HG02970 (cell line): ENCODE data around the gene CASR.
"Not testable (repeated sequence)": the region's sequence is repeated elsewhere in the genome, so short reads cannot be mapped to it uniquely, and the experiment has no call there.

Experiments
- ATAC-seq: cut with Tn5 transposase; IDR thresholded peaks from one replicate; pipeline ENCODE4 v1.9.1; 2021; ENCODE audit warnings: mild to moderate bottlenecking, moderate library complexity, moderate number of reproducible peaks; ENCODE audit not compliant: unreplicated experiment, low FRiP score

The CASR gene, protein sequence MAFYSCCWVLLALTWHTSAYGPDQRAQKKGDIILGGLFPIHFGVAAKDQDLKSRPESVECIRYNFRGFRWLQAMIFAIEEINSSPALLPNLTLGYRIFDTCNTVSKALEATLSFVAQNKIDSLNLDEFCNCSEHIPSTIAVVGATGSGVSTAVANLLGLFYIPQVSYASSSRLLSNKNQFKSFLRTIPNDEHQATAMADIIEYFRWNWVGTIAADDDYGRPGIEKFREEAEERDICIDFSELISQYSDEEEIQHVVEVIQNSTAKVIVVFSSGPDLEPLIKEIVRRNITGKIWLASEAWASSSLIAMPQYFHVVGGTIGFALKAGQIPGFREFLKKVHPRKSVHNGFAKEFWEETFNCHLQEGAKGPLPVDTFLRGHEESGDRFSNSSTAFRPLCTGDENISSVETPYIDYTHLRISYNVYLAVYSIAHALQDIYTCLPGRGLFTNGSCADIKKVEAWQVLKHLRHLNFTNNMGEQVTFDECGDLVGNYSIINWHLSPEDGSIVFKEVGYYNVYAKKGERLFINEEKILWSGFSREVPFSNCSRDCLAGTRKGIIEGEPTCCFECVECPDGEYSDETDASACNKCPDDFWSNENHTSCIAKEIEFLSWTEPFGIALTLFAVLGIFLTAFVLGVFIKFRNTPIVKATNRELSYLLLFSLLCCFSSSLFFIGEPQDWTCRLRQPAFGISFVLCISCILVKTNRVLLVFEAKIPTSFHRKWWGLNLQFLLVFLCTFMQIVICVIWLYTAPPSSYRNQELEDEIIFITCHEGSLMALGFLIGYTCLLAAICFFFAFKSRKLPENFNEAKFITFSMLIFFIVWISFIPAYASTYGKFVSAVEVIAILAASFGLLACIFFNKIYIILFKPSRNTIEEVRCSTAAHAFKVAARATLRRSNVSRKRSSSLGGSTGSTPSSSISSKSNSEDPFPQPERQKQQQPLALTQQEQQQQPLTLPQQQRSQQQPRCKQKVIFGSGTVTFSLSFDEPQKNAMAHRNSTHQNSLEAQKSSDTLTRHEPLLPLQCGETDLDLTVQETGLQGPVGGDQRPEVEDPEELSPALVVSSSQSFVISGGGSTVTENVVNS

DNA sequence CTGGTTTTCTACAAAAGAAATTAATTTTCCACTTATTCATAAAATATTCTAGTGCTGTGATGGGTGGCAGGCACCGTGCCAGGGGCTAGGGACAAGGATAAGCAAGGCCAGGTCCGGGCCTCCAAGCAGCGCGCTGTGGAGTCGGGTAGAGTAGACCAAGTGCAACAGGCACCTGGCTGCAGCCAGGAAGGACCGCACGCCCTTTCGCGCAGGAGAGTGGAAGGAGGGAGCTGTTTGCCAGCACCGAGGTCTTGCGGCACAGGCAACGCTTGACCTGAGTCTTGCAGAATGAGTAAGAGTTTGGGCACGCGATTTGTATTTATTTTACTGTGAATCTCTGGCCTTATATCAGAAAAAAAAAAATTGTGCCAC is at the start of gene CASR:
TSS of gene CASR (plus strand) at position 148 of the 372 bp plus-strand sequence. CDS start 70,522 bp downstream, outside the sequence.
- ATAC-seq: no peak

DNA sequence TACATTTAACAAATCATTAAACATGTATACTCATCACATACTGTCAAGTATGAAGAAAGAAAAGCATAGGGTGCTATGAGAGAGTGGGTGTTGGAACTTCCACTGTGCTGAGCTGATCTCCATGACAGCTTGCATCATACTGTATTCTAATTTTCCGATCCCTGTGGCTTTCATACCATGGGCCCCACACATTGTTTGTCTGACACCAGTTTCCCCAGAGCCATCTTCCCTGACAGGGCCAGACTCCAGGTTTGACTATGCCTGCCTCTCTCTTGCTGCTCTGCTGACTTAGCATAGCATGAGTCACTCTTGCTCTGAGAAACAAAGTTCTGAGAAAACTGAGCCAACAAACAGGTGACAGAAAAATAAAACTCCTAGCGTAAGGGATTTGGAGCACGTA is 37.0 kb upstream of the CASR start:
- no peak for ATAC-seq

DNA sequence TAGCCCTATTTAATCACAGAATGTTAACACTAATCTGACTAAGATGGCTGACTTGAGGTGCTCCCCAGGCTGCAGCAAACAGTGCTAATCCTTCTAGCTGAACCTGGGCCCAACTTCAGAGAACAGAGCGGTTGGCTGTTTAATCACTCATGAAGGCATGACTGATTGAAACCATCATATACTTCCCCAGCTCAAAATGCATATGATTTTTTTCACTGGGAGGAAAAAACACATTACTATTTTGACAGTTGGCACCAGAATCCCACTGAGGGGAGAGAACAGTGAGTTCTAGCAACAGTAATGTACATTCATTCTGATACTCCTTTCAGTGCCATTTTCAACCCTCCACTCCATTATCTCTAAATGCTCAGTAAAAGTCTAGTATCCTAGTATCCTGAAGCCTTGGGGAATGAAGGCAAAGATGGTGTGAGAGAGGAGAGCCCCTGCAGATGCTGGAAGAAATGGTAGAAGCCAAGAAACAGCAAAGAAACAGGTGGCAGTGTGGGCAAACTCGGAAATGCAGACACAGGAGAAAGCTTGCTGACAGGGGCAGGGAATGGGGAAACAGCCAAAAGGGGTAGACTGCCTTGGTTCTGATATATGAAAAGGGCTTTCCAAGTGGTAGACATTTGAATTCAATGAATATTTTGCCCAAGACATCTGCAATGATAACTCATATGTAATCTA is 34.4 kb upstream of the CASR start:
- no peak for ATAC-seq

DNA sequence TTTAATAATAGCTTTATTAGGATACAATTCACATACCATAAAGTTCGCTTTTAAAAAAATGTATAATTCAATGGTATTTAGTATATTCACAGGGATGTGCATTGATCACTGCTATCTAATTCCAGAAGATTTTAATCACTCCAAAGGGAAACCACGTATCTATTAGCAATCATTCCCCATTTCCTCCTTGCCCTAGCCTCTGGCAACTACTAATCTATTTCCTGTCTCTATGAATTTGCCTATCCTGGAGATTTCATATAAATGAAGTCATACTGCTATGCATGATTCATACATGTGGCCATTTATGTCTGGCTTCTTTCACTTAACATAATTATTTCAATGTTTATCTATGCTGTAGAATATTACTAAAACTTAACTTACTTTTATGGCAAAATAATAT is 32.0 kb upstream of the CASR start:
- no peak for ATAC-seq

DNA sequence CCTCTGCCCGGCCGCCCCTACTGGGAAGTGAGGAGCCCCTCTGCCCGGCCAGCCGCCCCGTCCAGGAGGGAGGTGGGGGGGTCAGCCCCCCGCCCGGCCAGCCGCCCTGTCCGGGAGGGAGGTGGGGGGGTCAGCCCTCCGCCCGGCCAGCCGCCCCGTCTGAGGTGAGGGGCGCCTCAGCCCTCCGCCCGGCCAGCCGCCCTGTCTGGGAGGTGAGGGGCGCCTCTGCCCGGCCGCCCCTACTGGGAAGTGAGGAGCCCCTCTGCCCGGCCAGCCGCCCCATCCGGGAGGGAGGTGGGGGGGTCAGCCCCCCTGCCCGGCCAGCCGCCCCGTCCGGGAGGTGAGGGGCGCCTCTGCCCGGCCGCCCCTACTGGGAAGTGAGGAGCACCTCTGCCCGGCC is 18.5 kb upstream of the CASR start:
- not testable (repeated sequence) for ATAC-seq

DNA sequence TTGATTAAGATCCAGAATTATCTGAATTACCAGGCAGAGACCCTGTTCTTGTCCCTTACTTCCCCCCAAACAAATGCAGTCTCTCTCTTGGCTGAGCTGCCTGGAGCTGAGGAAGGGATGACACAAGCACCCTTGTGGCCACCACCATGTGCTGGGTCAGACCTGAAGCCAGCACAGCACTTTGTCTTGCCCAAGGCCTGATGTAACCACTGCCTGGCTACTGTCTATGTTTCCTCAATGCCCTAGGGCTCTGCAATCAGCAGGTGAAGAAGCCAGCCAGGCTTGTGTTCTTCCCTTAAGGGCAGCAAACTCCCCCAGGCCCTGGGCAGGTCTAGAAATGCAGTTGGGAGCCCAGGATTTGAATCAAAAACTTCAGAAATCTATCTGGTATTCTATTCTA is 15.8 kb upstream of the CASR start:
- no peak for ATAC-seq

DNA sequence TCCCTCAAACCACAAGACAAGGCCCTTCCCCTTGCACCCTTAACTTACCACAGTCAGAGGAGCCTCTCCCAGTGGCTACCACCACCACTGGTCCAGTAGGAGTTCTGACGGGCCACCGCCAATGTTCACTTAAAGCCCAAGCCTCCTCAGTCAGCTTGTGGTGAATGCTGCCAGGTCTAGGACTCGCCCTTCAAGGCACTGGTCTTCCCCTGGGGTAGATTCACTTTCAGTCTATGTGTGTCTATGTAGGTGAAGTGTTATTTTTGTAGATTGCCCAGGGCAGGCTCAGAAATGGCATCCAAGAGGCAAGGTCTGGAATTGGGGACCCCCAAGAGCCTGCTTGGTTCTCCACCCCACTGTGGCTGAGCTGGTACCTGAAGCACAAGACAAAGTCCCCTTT is 15.4 kb upstream of the CASR start:
- ATAC-seq: no peak

DNA sequence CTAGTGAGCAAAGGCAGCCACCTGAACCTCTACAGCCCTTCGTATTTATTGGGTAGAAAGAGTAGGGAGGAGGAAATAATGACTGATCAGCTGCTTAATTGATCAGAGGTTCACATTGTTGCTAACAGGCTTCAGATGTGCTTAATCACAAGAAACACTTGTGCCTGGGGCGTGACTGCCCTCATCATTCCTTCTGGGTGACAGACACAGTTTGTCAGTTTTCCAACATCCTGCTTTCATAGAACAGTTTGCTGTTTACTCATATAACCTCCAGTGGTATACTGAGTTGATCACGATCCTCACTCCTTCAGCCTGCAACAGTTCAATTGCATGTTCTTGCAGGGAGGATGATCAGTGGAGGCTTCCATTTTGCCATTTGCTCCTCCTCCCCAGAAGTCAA is 13.6 kb upstream of the CASR start:
- ATAC-seq: no peak

DNA sequence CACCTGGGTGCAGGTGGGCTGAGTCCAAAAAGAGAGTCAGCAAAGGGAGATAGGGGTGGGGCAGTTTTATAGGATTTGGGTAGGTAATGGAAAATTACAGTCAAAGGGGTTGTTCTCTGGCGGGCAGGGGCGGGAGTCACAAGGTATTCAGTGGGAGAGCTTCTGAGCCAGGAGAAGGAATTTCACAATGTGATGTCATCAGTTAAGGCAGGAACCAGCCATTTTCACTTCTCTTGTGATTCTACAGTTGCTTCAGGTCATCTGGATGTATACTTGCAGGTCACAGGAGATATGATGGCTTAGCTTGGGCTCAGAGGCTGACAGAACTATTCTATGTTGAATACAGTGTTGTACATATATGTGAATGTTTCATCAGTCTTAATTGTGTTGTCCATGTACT is 12.1 kb upstream of the CASR start:
- ATAC-seq: not testable (repeated sequence)

DNA sequence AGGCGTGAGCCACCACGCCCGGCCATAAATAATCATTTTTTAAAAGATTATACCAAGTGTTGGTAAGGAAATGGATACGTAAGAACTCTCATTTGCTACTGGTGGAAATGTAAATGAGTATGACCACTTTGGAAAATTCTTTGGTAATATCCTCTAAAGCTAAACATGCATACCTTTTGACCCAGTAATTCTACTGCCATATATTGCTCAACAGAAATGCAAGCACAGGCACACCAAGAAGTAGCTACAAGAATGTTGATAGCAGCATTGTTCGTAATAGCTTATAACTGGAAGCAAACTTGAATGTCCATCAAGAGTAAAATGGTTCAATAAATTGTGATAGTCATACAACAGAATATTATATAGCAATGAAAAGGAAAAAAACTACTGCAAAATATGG is 4.8 kb upstream of the CASR start:
- no peak for ATAC-seq

DNA sequence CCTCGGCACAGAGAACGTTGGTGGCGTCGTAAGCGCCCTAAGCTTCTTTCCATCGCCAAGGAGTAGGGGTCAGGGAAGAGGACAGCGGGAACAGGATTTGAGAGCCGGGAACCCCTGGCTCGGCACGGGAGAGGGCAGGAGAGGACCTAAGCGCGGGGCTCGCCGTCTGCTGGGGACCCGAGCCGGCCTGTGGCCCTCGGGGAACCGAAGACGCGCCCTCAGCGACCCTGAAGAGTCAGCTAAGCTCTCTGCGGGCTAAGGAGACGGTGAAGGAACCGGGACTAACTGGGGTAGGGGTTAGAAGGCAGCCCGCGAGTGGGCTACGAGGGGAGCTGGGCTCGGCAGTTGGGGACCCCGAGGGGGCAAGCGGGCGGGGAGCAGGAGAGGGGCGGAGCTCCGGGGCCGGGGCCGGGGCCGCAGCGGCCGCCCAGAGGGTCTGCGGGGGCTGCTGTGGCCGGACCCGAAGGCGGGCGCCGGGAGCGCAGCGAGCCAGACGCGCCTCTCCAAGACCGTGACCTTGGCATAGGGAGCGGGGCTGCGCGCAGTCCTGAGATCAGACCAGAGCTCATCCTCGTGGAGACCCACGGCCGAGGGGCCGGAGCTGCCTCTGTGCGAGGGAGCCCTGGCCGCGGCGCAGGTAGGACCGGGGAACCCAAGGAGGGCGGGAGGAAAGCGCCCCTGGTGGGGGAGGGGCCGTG is 574 bp downstream of the CASR start:
- no peak for ATAC-seq

DNA sequence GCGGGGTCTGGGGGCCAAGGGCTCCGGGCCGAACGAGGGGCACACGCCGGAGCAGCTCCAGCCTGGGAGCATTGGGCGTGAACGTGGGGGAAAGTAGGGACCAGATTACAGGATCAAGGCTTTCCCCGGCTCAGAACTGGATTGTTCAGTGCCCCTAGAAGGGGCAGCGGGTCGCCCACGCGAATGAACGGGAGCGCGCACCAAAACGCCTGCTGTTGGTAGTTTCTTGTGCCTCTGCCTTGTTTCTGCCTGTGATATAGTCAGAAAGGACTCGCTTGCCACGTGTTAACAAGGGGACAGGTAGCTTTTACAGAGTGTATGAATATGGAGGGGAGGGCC is 1.1 kb downstream of the CASR start:
- no peak for ATAC-seq

DNA sequence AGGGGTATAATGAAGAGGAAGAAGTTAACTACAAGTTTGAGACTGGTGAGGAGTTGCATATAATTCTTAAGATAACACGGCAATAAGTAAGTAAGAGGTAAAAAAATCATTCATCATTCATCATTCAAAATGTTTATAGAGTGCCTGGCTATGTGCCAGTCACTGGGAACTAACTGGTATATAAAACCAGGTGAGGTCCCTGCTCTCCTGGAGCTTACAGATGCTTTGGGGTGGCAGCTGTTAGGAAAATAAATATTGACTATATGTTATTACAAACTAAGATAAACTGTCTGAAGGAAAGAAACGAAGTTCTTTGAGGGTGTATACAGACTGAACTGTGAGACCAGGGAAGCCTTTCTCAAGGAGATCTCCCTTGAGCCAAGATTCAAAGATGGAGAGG is 2.9 kb downstream of the CASR start:
- ATAC-seq: no peak

DNA sequence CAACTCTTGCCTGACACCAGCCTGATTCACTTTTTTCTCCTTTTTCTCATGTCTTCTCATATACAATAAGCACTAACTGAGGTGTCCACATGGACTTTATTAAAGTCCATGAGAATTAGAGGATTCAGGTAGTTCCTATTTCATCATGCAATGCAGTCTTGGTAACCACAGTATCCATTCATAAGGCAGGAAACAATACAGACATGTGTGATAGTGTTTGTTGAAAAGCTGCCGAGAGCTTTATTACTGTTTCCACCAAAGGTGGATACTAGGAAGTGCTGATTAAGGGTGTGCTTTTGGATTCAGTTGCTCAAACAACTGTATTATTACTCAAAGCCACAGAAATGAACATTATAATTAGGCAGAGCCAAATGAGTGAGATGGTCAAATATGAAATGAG is 5.3 kb downstream of the CASR start:
- no peak for ATAC-seq

DNA sequence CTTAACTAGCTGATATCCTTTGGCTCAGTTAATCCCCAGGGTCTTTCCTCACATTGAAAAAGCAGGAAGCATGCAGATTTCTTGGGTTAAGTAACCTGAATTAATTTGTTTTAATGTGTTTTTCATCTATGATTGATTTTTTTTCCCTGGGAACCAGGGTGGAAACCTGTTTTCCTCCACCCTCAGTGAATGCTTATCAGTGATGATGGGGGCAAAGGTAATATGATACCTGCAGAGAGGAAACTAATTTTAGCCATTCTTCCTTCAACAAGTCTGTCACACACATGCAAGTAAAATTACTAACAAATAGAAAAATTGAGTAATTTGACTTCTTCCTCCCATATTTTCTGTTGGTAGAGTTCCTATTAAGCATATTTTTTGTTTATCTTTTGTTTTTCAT is 5.9 kb downstream of the CASR start:
- no peak for ATAC-seq

DNA sequence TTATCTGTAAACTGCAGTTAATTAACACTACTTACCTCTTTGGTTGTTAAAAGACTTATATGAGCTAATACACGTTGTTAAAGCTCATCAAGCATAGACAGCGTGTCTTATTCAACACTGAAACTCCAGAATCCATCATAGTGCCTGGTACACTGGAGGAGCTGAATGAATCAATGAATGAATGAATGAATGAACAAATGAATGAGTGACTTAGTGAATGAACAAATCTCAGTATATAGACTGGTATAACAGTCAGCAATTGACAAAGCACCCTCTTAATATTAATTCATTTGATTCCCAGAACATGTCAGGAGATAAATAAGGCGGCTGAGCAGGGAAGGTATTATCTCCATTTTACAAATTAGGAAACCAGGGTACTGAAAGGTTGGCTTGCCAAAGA is 7.1 kb downstream of the CASR start:
- no peak for ATAC-seq

DNA sequence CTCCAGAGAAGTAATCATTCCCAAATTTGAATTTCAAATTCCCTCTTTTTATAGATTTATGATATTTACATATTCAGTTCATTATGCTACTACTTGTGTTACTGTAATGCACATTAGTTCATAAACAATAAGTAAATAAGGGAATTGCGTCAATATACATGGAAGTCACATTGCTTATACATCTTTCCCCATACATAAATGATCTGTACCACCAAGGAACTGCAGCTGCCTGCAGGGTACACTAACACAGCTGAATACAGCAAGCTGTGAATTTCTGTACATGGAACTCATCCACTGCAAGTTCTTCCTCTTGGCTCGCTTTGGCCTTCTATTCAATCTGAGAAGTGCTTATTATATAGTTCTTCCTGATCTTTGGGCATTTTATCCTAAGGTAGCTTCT is 15.5 kb downstream of the CASR start:
- no peak for ATAC-seq

DNA sequence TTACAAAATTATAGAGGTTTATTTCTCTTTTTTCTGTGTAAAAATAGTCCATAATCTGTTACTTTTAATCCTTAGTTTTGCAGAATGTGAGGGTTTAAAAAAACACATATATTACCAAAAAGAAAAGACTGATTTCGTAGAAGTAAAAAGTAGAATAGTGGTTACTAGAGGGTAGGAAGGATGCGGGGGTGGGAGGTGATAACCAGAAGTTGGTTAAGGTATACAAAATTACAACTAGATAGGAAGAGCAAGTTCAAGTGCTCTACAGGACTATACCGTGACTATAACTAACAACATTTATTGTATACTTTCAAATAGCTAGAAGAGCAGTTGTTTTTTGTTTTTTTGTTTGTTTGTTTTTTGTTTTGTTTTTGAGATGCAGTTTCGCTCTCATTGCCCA is 16.1 kb downstream of the CASR start:
- no peak for ATAC-seq

DNA sequence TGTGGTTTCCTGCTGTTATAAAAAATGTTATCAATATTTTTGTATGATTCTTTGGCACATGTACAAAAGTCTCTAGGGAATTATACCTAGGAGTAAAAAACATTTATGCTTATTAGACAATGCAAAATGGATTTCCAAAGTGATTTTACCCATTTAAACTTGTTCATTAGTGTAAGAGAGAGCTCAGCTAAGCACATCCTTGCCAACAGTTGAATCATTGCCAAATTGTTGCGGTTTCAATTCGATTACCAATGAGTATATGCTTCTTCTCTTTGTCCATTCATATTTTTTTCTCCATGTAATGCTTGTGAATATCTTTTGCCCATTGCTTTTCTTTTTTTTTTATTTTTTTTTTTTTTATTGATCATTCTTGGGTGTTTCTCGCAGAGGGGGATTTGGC is 17.2 kb downstream of the CASR start:
- no peak for ATAC-seq

DNA sequence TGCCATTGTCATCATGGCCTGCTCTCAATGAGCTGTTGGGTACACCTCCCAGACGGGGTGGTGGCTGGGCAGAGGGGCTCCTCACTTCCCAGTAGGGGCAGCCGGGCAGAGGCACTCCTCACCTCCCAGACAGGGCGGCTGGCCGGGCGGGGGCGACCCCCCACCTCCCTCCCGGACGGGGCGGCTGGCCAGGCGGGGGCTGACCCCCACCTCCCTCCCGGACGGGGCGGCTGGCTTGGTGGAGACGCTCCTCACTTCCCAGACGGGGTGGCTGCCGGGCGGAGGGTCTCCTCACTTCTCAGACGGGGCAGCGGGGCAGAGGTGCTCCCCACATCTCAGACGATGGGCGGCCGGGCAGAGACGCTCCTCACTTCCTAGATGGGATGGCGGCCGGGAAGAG is 18.0 kb downstream of the CASR start:
- ATAC-seq: not testable (repeated sequence)
